ENCODE results near the gene SRGAP3. TPM values are rescaled to one million over a fixed set of nuclear protein-coding genes. Genes with fewer than 3 reads are reported as not detected.

SRGAP3 gene
- total and polyA plus RNA-seq, 10 of the 15 experiments (the other 5 are each of a cell fraction or from before 2014, with no cell fraction given), result 0.32 to 1.7 (median 0.99) TPM

GRCh38 chr3:9231937-9232336, 17.5 kb downstream of the SRGAP3 start:
- POLR2A ChIA-PET, result no interaction called here
- RAD21 ChIA-PET (ENCODE audit: unreplicated experiment), result no interaction called here
- no peak overlapping the region for H2AFZ ChIP-seq (ENCODE audit: control insufficient read depth, low read depth, low read length)
- no peak overlapping the region for H3K27ac ChIP-seq (ENCODE audit: control insufficient read depth, insufficient read depth)
- FAIRE-seq, result no peak
- TF ChIP-seq ESRRA (IDR thresholded peaks at IDR 0.05; ENCODE audit: low read length) (no peak), RBBP5 (conservative IDR thresholded peaks at IDR 0.05) (no peak), CEBPB (IDR thresholded peaks at IDR 0.05; ENCODE audit: borderline replicate concordance in 1 of 2, low read depth in 2 of 2, low read length in 2 of 2) (no peak)
- H3K36me3 ChIP-seq (ENCODE audit: control insufficient read depth in 2 of 2, insufficient read depth in 2 of 2, low read length in 1 of 2), result no peaks in the 10 kb centered on the region
- no peaks in the 10 kb centered on the region for H3K4me1 ChIP-seq (ENCODE audit: control insufficient read depth, insufficient read depth, low read length)
- intact Hi-C loops (cut with micrococcal nuclease; ENCODE audit: unreplicated experiment) (no loop called here), in situ Hi-C loops (cut with MboI) (no loop called here)
- CTCF ChIA-PET, result no interaction called here
- SMC1A ChIA-PET (ENCODE audit: uncharacterized antibody, unreplicated experiment), result no interaction called here
- H4K20me1 ChIP-seq (ENCODE audit: control insufficient read depth, insufficient read depth), result no peaks in the 10 kb centered on the region
- H3K4me3 ChIP-seq, result no peak overlapping the region
- no peaks in the 10 kb centered on the region for H3K79me2 ChIP-seq (ENCODE audit: control insufficient read depth, insufficient read depth, low read length)
- no peaks in the 10 kb centered on the region; a peak in 2 of 4 replicates for H3K27me3 ChIP-seq (replicated peaks in 1 of 2; ENCODE audit: control insufficient read depth in 2 of 2, insufficient read depth in 2 of 2, low read length in 1 of 2)
- no peak for DNase-seq (ENCODE audit: low read depth, low spot score)
- H3K9me3 ChIP-seq (replicated peaks; ENCODE audit: control insufficient read depth, insufficient read depth, low read length), result no peaks in the 10 kb centered on the region
- ATAC-seq, result no peak
- 53% methylated on average over 7 of the region's 7 CpGs for WGBS (ENCODE audit: insufficient coverage, insufficient replicate concordance, low lambda C conversion rate, missing lambda C conversion rate)
- BruUV-seq (replicated peaks), result no TSS peak
- H3K4me2 ChIP-seq (ENCODE audit: control insufficient read depth, insufficient read depth), result no peak overlapping the region
- H3K9ac ChIP-seq (ENCODE audit: control insufficient read depth, insufficient read depth, low read length), result no peak overlapping the region

DNA sequence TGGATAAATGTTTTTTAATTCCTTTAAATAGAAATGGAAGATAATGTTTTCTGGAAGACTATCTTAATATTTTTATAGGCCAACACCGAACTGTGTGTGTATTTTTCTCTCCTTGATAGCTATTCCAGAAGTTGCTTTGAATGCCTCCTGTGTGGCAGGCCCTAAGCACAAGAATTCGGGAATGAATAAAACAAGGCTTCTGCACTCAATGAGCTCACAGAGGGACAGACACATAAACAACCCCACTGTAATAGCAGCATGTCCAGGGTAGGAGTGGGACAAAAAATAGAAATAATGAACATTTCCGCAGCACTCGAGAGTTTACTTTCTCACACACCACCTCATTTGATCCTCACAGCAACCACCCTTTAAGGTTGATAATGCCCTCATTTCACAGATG, 18.0 kb downstream of the SRGAP3 start:
- H3K79me2 ChIP-seq (ENCODE audit: control insufficient read depth, insufficient read depth, low read length), result no peaks in the 10 kb centered on the region
- no peak overlapping the region for H3K9ac ChIP-seq (ENCODE audit: control insufficient read depth, insufficient read depth, low read length)
- H4K20me1 ChIP-seq (ENCODE audit: control insufficient read depth, insufficient read depth), result no peaks in the 10 kb centered on the region
- in situ Hi-C loops (cut with MboI) (no loop called here), intact Hi-C loops (cut with micrococcal nuclease; ENCODE audit: unreplicated experiment) (no loop called here)
- no peaks in the 10 kb centered on the region for H3K9me3 ChIP-seq (replicated peaks; ENCODE audit: control insufficient read depth, insufficient read depth, low read length)
- H2AFZ ChIP-seq (ENCODE audit: control insufficient read depth, low read depth, low read length), result no peak overlapping the region
- H3K4me1 ChIP-seq (ENCODE audit: control insufficient read depth, insufficient read depth, low read length), result no peaks in the 10 kb centered on the region
- H3K27ac ChIP-seq (ENCODE audit: control insufficient read depth, insufficient read depth), result no peak overlapping the region
- H3K27me3 ChIP-seq (replicated peaks in 1 of 2; ENCODE audit: control insufficient read depth in 2 of 2, insufficient read depth in 2 of 2, low read length in 1 of 2), result no peaks in the 10 kb centered on the region; a peak in 2 of 4 replicates
- ATAC-seq (no peak), FAIRE-seq (no peak), DNase-seq (ENCODE audit: low read depth, low spot score) (no peak)
- POLR2A ChIA-PET, result no interaction called here
- CTCF ChIA-PET, result no interaction called here
- SMC1A ChIA-PET (ENCODE audit: uncharacterized antibody, unreplicated experiment), result no interaction called here
- no peak overlapping the region for H3K4me3 ChIP-seq
- no TSS peak for BruUV-seq (replicated peaks)
- WGBS (ENCODE audit: insufficient coverage, insufficient replicate concordance, low lambda C conversion rate, missing lambda C conversion rate), result 31% methylated on average over 4 of the region's 4 CpGs
- RAD21 ChIA-PET (ENCODE audit: unreplicated experiment), result no interaction called here
- no peaks in the 10 kb centered on the region for H3K36me3 ChIP-seq (ENCODE audit: control insufficient read depth in 2 of 2, insufficient read depth in 2 of 2, low read length in 1 of 2)
- no peak overlapping the region for H3K4me2 ChIP-seq (ENCODE audit: control insufficient read depth, insufficient read depth)
- TF ChIP-seq, protein P1, sequence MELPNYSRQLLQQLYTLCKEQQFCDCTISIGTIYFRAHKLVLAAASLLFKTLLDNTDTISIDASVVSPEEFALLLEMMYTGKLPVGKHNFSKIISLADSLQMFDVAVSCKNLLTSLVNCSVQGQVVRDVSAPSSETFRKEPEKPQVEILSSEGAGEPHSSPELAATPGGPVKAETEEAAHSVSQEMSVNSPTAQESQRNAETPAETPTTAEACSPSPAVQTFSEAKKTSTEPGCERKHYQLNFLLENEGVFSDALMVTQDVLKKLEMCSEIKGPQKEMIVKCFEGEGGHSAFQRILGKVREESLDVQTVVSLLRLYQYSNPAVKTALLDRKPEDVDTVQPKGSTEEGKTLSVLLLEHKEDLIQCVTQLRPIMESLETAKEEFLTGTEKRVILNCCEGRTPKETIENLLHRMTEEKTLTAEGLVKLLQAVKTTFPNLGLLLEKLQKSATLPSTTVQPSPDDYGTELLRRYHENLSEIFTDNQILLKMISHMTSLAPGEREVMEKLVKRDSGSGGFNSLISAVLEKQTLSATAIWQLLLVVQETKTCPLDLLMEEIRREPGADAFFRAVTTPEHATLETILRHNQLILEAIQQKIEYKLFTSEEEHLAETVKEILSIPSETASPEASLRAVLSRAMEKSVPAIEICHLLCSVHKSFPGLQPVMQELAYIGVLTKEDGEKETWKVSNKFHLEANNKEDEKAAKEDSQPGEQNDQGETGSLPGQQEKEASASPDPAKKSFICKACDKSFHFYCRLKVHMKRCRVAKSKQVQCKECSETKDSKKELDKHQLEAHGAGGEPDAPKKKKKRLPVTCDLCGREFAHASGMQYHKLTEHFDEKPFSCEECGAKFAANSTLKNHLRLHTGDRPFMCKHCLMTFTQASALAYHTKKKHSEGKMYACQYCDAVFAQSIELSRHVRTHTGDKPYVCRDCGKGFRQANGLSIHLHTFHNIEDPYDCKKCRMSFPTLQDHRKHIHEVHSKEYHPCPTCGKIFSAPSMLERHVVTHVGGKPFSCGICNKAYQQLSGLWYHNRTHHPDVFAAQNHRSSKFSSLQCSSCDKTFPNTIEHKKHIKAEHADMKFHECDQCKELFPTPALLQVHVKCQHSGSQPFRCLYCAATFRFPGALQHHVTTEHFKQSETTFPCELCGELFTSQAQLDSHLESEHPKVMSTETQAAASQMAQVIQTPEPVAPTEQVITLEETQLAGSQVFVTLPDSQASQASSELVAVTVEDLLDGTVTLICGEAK (IDR thresholded peaks at IDR 0.05; ENCODE audit: borderline replicate concordance), result no peak
- TF ChIP-seq, protein P2, sequence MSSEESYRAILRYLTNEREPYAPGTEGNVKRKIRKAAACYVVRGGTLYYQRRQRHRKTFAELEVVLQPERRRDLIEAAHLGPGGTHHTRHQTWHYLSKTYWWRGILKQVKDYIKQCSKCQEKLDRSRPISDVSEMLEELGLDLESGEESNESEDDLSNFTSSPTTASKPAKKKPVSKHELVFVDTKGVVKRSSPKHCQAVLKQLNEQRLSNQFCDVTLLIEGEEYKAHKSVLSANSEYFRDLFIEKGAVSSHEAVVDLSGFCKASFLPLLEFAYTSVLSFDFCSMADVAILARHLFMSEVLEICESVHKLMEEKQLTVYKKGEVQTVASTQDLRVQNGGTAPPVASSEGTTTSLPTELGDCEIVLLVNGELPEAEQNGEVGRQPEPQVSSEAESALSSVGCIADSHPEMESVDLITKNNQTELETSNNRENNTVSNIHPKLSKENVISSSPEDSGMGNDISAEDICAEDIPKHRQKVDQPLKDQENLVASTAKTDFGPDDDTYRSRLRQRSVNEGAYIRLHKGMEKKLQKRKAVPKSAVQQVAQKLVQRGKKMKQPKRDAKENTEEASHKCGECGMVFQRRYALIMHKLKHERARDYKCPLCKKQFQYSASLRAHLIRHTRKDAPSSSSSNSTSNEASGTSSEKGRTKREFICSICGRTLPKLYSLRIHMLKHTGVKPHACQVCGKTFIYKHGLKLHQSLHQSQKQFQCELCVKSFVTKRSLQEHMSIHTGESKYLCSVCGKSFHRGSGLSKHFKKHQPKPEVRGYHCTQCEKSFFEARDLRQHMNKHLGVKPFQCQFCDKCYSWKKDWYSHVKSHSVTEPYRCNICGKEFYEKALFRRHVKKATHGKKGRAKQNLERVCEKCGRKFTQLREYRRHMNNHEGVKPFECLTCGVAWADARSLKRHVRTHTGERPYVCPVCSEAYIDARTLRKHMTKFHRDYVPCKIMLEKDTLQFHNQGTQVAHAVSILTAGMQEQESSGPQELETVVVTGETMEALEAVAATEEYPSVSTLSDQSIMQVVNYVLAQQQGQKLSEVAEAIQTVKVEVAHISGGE (CRISPR knock-in tag; IDR thresholded peaks at IDR 0.05), result no peak
- TF ChIP-seq MTA2 (IDR thresholded peaks at IDR 0.05; ENCODE audit: low read depth) (no peak), ZBED1 (IDR thresholded peaks at IDR 0.05; ENCODE audit: borderline replicate concordance) (no peak), SKIL (IDR thresholded peaks at IDR 0.05; ENCODE audit: low read depth, poor library complexity, severe bottlenecking) (no peak)
